Esophagus squamous epithelium (tissue), 4 donors: ENCODE measurements around the gene CTLA4.

ENCODE experiments used
- CTCF ChIP-seq, 6 experiments: fragments of 450-650 bp in 4 of 6; fragments of 200-600 bp in 2 of 6; sonication (generic) in 2 of 6; IDR thresholded peaks; one replicate each; pipeline ENCODE4 v1.5.1; 2016 to 2019; ENCODE audit warnings: antibody characterized with exemption in 6 of 6, mild to moderate bottlenecking in 4 of 6, moderate library complexity in 4 of 6
- POLR2A ChIP-seq, 4 donors: fragments of 450-650 bp; IDR thresholded peaks; one replicate each; pipeline ENCODE4 v1.6.1; 2017; ENCODE audit warnings: antibody characterized with exemption in 4 of 4, mild to moderate bottlenecking in 4 of 4, moderate library complexity in 3 of 4

GRCh38 chr2:203859030-203859789, 8.4 kb upstream of the CTLA4 start:
- TF ChIP-seq CTCF (IDR thresholded peaks at IDR 0.05) (no peak), POLR2A (IDR thresholded peaks at IDR 0.05) (no peak)
